Chondrocyte (in vitro differentiated cells): Measurements from ENCODE around the gene SUMF1. TPM values are rescaled to one million over a fixed set of nuclear protein-coding genes. Genes with fewer than 3 reads are reported as not detected.

ENCODE experiments used
- DNase-seq: peaks from one replicate; pipeline ENCODE4 v3.0.0; 2021; ENCODE audit warnings: mixed read lengths, low spot score
- H3K27ac Mint-ChIP-seq: one replicate; pipeline ENCODE4 v1.8.0; 2021; ENCODE audit warnings: mild to moderate bottlenecking, moderate library complexity, mixed read lengths; ENCODE audit not compliant: unreplicated experiment
- H3K27me3 Mint-ChIP-seq: 2 replicates; pipeline ENCODE4 v1.8.0; 2021; ENCODE audit warnings: low read depth, mixed read lengths
- H3K36me3 Mint-ChIP-seq: 2 replicates; pipeline ENCODE4 v1.8.0; 2021; ENCODE audit warnings: low read depth, mixed read lengths
- H3K4me1 Mint-ChIP-seq: 2 replicates; pipeline ENCODE4 v1.8.0; 2021; ENCODE audit warnings: low read depth, mild to moderate bottlenecking, mixed read lengths
- H3K4me3 Mint-ChIP-seq: one replicate; pipeline ENCODE4 v1.8.0; 2021; ENCODE audit warnings: mild to moderate bottlenecking, moderate library complexity, mixed read lengths; ENCODE audit not compliant: unreplicated experiment
- H3K9me3 Mint-ChIP-seq: 2 replicates; pipeline ENCODE4 v1.8.0; 2021; ENCODE audit warnings: low read depth, mixed read lengths
- CTCF ChIP-seq: fragments of 200-600 bp; sonication (generic); IDR thresholded peaks from 2 replicates; pipeline ENCODE4 v1.5.0; 2021; ENCODE audit warnings: antibody characterized with exemption, mild to moderate bottlenecking, moderate library complexity
- total RNA-seq: library from RNA; stranded (reverse); gene quantifications from 3 replicates; pipeline ENCODE4 v1.2.1, GENCODE V29; 2021

Gene SUMF1
- total RNA-seq, 1 donor from 2014 or later = 33.0 TPM

- peaks cover 32% of the 10 kb centered on the region for H3K4me1 Mint-ChIP-seq
- no peaks in the 10 kb centered on the region for H3K27me3 Mint-ChIP-seq
- no peak overlapping the region for H3K27ac Mint-ChIP-seq
- no peaks in the 10 kb centered on the region for H3K36me3 Mint-ChIP-seq
- H3K4me3 Mint-ChIP-seq = no peak overlapping the region
- TF ChIP-seq CTCF = no peak
- H3K9me3 Mint-ChIP-seq = no peaks in the 10 kb centered on the region
- no peak for DNase-seq
Measured at GRCh38 chr3:4404881-4405280, 62.2 kb downstream of the SUMF1 start.

- Mint-ChIP-seq H3K9me3 (no peaks in the 10 kb centered on the region), H3K27ac (no peak overlapping the region), H3K27me3 (no peaks in the 10 kb centered on the region), H3K4me1 (peaks cover 8% of the 10 kb centered on the region), H3K36me3 (no peaks in the 10 kb centered on the region), H3K4me3 (no peak overlapping the region)
- no peak for TF ChIP-seq CTCF
- no peak for DNase-seq
Measured at GRCh38 chr3:4401441-4401840, 65.6 kb downstream of the SUMF1 start.

DNA sequence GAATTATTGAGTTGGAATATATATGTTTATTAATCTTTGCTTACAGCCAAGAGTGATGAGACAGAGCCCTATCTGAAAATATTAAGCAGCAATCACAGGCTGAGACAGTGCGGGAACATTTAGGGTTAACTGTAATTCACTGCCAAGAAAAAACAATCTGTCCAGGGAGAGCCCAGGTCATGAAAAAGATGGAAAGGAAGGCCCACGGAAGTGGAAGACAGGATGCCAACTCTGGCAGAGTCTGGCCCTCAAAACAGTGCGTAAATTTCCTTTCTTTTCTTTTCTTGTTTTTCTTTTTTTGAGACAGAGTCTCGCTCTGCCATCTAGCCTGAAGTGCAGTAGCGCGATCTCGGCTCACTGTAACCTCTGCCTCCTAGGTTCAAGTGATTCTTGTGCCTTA, 67.6 kb downstream of the SUMF1 start:
- no peak overlapping the region for H3K4me3 Mint-ChIP-seq
- H3K9me3 Mint-ChIP-seq = no peaks in the 10 kb centered on the region
- H3K36me3 Mint-ChIP-seq = no peaks in the 10 kb centered on the region
- DNase-seq = no peak
- H3K4me1 Mint-ChIP-seq = peaks cover 14% of the 10 kb centered on the region
- no peaks in the 10 kb centered on the region for H3K27me3 Mint-ChIP-seq
- H3K27ac Mint-ChIP-seq = no peak overlapping the region
- TF ChIP-seq CTCF = no peak

- TF ChIP-seq CTCF = no peak
- Mint-ChIP-seq H3K4me3 (no peak overlapping the region), H3K36me3 (no peaks in the 10 kb centered on the region), H3K4me1 (peaks cover 19% of the 10 kb centered on the region), H3K27ac (no peak overlapping the region), H3K9me3 (no peaks in the 10 kb centered on the region), H3K27me3 (no peaks in the 10 kb centered on the region)
- no peak for DNase-seq
Measured at GRCh38 chr3:4398941-4399245, 68.2 kb downstream of the SUMF1 start.

GRCh38 chr3:4398120-4398940, 68.7 kb downstream of the SUMF1 start:
- no peak for DNase-seq
- Mint-ChIP-seq H3K4me3 (no peak overlapping the region), H3K4me1 (peaks cover 19% of the 10 kb centered on the region), H3K36me3 (no peaks in the 10 kb centered on the region), H3K27ac (no peak overlapping the region), H3K9me3 (no peaks in the 10 kb centered on the region), H3K27me3 (no peaks in the 10 kb centered on the region)
- no peak for TF ChIP-seq CTCF
